Omental fat pad (tissue), 4 donors: ENCODE measurements around the gene NIT1. TPM values are rescaled to one million over a fixed set of nuclear protein-coding genes. Genes with fewer than 3 reads are reported as not detected.

Experiments
- ATAC-seq: fragments of 150-250 bp; one replicate; pipeline ENCODE4 v1.9.1; 2016; ENCODE audit warnings: mild to moderate bottlenecking, moderate library complexity; ENCODE audit not compliant: low FRiP score
- DNase-seq: peaks from one replicate; pipeline ENCODE4 v3.0.0-alpha.2; 2019; ENCODE audit warnings: low spot score
- CTCF ChIP-seq, 3 donors: fragments of 450-650 bp; IDR thresholded peaks; one replicate each; pipeline ENCODE4 v1.5.1; 2016 to 2017; ENCODE audit warnings: antibody characterized with exemption in 3 of 3, mild to moderate bottlenecking in 3 of 3, moderate library complexity in 2 of 3
- small RNA-seq: library from RNA; depleted of rRNA; stranded (forward); fragments of <200 nt; gene quantifications from one replicate; pipeline ENCODE3, GENCODE V24; 2016
- total RNA-seq, 4 donors: library from RNA; depleted of rRNA; stranded (reverse); fragments of >200 nt; gene quantifications; one replicate each; pipeline ENCODE4 v1.1.0, GENCODE V29; 2016

NIT1 gene
- total RNA-seq, 4 donors from 2014 or later: 28.1 to 122 (median 33.4) TPM

- ATAC-seq (no peak), DNase-seq (no peak)
- TF ChIP-seq CTCF (IDR thresholded peaks at IDR 0.05): no peak
Measured at GRCh38 chr1:161166669-161167548, 49.0 kb downstream of the NIT1 start.

GRCh38 chr1:161168906-161169305 is 51.0 kb downstream of the NIT1 start:
- TF ChIP-seq CTCF (IDR thresholded peaks at IDR 0.05): no peak
- DNase-seq: no peak
- ATAC-seq: no peak

Small RNA genes lying within 50 kb of the gene (small RNA-seq; reads per million reads assigned to genes)
- gene RF01225: not detected

Other genes with a start within 250 kb of the NIT1 start
- gene ITLN1, start 232.9 kb upstream of the NIT1 start, total RNA-seq: 1,000 to 10,000 TPM in 3 of 4 donors, 100 to 1,000 TPM in 1; 105 to 7,953 (median 2,405) TPM
- gene ITLN2, start 163.3 kb upstream of the NIT1 start, total RNA-seq: 10 to 100 TPM in 2 of 4 donors, 1 to 10 TPM in 1, not detected in 1; 6.4 to 58.9 (median 30.3) TPM
- 10 to 100 TPM; 31.7 to 52.8 (median 44.4) TPM for gene F11R, start 97.0 kb upstream of the NIT1 start, total RNA-seq
- gene TSTD1, start 79.1 kb upstream of the NIT1 start, total RNA-seq: 10 to 100 TPM; 26.0 to 43.1 (median 30.5) TPM
- gene USF1, start 72.1 kb upstream of the NIT1 start, total RNA-seq: 10 to 100 TPM; 44.8 to 87.5 (median 61.4) TPM
- 10 to 100 TPM in 3 of 4 donors, 1 to 10 TPM in 1; 9.8 to 32.3 (median 24.7) TPM for gene ARHGAP30, start 48.2 kb upstream of the NIT1 start, total RNA-seq
- under 1 TPM in 1 of 4 donors, not detected in 3; 0.72 TPM for gene NECTIN4, start 28.5 kb upstream of the NIT1 start, total RNA-seq
- gene KLHDC9, start 19.7 kb upstream of the NIT1 start, total RNA-seq: 1 to 10 TPM in 2 of 4 donors, under 1 TPM in 1, not detected in 1; 0.60 to 2.2 (median 1.5) TPM
- 10 to 100 TPM; 30.6 to 90.1 (median 50.0) TPM for gene PFDN2, start 68 bp upstream of the NIT1 start, total RNA-seq
- 10 to 100 TPM; 32.0 to 54.8 (median 43.1) TPM for gene DEDD, start 14.6 kb downstream of the NIT1 start, total RNA-seq
- gene UFC1, start 35.9 kb downstream of the NIT1 start, total RNA-seq: 10 to 100 TPM; 73.6 to 96.7 (median 78.4) TPM
- 10 to 100 TPM in 3 of 4 donors, 1 to 10 TPM in 1; 7.8 to 19.5 (median 12.7) TPM for gene USP21, start 41.4 kb downstream of the NIT1 start, total RNA-seq
- 10 to 100 TPM; 12.5 to 28.4 (median 13.8) TPM for gene PPOX, start 48.3 kb downstream of the NIT1 start, total RNA-seq
- gene B4GALT3, start 59.4 kb downstream of the NIT1 start, total RNA-seq: 10 to 100 TPM; 20.6 to 50.7 (median 37.1) TPM
- 100 to 1,000 TPM in 2 of 4 donors, 10 to 100 TPM in 2; 38.5 to 238 (median 121) TPM for gene ADAMTS4, start 80.9 kb downstream of the NIT1 start, total RNA-seq
- gene NDUFS2, start 84.3 kb downstream of the NIT1 start, total RNA-seq: 100 to 1,000 TPM in 3 of 4 donors, 10 to 100 TPM in 1; 89.4 to 136 (median 122) TPM
- gene FCER1G, start 97.2 kb downstream of the NIT1 start, total RNA-seq: 100 to 1,000 TPM in 3 of 4 donors, 10 to 100 TPM in 1; 96.3 to 346 (median 179) TPM
- not detected for gene APOA2, start 105.5 kb downstream of the NIT1 start, total RNA-seq
- gene TOMM40L, start 108.0 kb downstream of the NIT1 start, total RNA-seq: 10 to 100 TPM in 3 of 4 donors, 1 to 10 TPM in 1; 9.6 to 15.4 (median 13.4) TPM
- gene NR1I3, start 120.1 kb downstream of the NIT1 start, total RNA-seq: not detected
- gene PCP4L1, start 140.6 kb downstream of the NIT1 start, total RNA-seq: under 1 TPM in 2 of 4 donors, not detected in 2; 0.56 to 0.63 TPM
- gene MPZ, start 191.9 kb downstream of the NIT1 start, total RNA-seq: 1 to 10 TPM; 1.8 to 9.0 (median 4.2) TPM
- 10 to 100 TPM; 22.9 to 66.3 (median 49.3) TPM for gene SDHC, start 196.3 kb downstream of the NIT1 start, total RNA-seq
- not detected for gene CFAP126, start 249.8 kb downstream of the NIT1 start, total RNA-seq